ENCODE data around the gene UTS2.

Gene UTS2, protein sequence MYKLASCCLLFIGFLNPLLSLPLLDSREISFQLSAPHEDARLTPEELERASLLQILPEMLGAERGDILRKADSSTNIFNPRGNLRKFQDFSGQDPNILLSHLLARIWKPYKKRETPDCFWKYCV

DNA sequence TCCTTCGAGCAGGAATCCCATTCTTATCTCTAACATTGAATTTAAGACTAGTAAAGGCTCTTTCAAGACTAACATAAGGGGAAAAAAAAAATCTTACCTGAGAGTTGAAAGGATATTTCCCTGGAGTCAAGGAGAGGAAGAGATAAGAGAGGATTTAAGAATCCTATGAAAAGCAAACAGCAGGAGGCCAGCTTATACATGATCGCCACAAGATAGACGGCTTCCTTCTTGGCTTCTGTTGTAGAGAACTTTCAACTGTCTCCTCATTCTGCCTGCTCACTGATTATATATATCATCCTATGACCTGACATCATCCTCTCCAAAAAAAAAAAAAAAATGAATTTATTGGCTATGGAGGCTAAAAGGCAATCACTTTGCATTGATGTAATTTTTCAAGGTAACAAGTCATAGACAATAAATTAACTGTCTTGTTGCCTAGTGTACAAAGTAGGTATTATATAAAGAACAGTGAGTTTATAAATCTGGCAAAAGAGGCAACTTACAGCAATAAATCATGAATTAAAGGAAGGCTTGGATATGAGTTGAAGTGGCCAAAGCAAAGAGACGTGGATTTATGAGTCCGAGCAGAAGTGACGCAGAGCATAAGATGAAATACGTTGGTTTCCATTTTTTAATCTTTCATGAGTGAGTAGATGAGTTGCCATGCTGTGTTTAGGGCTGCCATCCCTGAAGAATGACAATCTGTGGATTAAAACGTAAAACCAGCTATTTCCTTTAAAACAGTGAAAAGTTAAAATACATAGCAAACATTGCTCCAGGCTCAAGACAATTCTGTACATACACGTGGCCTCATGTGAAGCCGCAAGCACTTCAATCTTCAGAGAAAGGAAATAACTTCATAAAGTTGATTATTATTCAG, at the start of gene UTS2:
TSS of gene UTS2 (minus strand) at position 262 of the 880 bp plus-strand sequence. CDS start at position 200, 62 bp downstream.
- no peak for DNase-seq

GRCh38 chr1:7899741-7900140, 46.9 kb upstream of the UTS2 start:
- DNase-seq, result no peak

DNA sequence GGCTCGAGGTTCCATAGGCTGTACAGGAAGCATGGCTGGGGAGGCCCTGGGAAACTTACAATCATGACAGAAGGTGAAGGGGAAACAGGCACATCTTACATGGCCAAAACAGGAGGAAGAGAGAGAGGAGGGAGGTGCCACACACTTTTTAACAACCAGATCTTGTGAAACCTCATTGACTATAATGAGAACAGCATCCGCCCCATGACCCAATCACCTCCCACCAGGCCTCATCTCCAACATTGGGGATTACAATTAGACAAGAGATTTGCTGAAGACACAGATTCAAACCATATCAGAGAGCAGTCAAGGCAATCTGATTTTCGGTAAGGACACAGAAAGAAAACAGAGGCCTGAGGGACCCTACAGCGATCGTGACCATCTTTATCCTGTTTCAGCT, 46.1 kb upstream of the UTS2 start:
- no peak for DNase-seq

GRCh38 chr1:7896994-7897393, 44.1 kb upstream of the UTS2 start:
- no peak for DNase-seq

DNA sequence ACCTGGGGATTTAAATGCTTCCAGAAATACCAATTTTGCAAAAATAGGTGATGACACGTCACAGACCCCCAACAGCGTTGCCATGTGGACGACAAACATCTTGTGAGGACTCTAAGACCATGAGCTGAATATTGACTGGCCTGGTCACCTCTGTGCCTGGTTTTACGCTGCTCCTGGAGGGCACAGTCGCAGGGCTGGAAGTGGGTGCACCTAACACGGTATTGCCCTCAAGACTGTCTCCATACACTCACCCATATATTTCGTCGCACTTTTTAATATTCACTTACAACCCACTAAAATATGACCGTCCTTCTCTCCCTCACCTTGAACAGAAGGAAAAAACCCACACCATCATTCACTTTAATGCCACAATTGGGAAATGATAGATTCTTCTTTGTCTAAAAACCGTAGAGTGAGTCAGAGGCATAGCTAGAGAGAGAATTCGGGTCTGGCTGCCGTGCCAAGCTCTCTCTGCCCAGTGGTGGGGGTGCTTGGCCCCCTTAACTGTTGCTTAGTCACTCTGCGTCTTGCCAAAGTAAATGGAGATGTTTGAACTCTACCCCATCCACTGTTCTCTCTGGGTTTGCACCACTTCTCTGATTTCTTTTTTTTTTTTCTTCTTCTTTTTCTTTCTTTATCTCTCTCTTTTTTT, 40.8 kb upstream of the UTS2 start:
- DNase-seq, result peak; percentile 53

GRCh38 chr1:7891804-7892203, 38.9 kb upstream of the UTS2 start:
- no peak for DNase-seq

GRCh38 chr1:7890853-7891252, 38.0 kb upstream of the UTS2 start:
- no peak for DNase-seq

GRCh38 chr1:7888248-7889081, 35.6 kb upstream of the UTS2 start:
- DNase-seq, result peak; percentile 76

- DNase-seq, result peak; percentile 50
These were observed 33.5 kb upstream of the UTS2 start for GRCh38 chr1:7886405-7886745.

- no peak for DNase-seq
These were observed 32.9 kb upstream of the UTS2 start for GRCh38 chr1:7885513-7886404.

DNA sequence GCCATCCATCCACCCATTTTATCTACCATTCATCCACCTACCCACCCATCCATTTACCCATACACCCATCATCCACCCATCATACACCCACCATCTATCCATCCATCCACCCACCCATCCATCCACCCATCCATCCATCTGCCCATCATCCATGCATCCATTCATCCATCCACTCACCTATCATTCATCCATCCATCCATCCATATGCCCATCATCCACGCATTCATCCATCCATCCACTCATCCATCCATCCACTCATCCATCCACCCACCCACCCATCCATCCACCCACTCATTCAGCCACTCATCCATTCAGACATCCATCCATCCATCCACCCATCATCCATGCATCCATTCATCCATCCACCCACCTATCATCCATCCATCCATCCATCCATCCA, 31.9 kb upstream of the UTS2 start:
- no peak for DNase-seq

DNA sequence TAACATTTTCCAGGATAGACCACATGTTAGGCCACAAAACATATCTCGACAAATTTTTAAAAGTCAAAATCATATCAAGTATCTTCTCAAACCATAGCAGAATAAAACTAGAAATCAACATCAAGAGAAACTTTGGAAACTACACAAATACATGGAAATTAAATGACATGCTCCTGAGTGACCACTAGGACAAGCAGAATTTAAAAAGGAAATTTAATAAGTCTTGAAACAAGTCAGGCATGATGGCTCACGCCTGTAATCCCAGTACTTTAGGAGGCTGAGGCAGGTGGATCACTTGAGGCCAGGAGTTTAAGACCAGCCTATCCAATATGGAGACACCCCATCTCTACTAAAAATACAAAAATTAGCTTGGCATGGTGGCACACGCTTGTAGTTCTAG, 26.4 kb upstream of the UTS2 start:
- DNase-seq, result no peak

GRCh38 chr1:7878027-7878426, 25.2 kb upstream of the UTS2 start:
- no peak for DNase-seq

- DNase-seq, result no peak
These were observed 21.2 kb upstream of the UTS2 start for GRCh38 chr1:7873801-7874795.

GRCh38 chr1:7871136-7871535, 18.3 kb upstream of the UTS2 start:
- no peak for DNase-seq

- no peak for DNase-seq
These were observed 16.5 kb upstream of the UTS2 start for GRCh38 chr1:7869136-7869920.

DNA sequence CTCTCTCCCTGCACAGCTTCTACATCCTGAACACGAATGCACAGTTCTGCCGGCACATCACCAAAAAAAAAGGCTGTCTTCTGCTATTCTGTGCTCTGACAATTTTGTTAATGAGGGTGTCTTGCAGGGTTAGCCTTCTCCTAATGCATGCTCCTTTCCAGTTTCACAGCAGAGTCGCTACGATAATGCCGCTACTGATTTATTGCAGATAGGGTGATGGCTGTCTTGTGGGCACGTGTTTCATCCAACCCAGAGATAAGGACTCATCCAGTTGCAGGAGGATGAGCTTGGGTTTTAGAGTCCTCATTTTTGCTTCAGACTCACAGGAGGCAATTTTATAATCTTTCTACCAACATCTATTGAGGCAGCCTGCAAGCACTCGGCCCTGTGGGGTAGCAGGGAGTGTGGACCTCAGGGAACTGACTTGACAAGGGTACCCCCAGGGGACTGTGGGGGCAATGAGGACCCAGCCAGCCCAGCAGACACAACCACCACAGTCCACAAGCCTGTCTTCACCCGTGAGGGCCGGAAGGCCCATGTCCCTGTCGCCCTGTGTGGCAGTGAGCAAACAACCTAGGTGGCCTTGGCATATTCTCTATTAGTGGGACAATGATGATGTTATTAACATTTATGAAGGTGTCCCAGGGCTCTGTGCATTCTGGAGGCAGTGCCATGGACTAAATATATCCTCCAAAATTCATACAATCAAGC, 15.4 kb upstream of the UTS2 start:
- no peak for DNase-seq

DNA sequence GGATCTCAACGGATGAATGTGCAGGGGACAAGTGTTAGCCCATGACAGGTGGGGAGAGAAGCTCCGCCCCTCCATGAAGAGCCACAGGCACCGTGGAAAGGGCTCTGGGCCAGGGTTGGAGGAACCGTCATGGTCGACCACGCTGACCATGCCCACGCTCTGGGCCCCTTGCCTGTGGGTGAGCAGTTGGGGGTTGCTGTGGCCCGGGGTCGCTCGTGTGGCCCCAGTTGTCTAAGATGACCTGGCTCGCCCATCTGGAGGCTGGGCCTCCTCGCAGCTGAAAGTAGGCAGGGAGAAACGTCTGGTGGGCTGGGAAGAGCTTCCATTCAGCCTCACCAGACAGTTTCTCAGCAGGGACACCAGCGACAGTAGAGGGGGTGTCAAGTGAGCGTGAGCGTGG, 13.1 kb upstream of the UTS2 start:
- no peak for DNase-seq

GRCh38 chr1:7863756-7864328, 11.0 kb upstream of the UTS2 start:
- no peak for DNase-seq

Data from HCEC 1CT (cell line).